ENCODE data around the gene PIR.

DNA sequence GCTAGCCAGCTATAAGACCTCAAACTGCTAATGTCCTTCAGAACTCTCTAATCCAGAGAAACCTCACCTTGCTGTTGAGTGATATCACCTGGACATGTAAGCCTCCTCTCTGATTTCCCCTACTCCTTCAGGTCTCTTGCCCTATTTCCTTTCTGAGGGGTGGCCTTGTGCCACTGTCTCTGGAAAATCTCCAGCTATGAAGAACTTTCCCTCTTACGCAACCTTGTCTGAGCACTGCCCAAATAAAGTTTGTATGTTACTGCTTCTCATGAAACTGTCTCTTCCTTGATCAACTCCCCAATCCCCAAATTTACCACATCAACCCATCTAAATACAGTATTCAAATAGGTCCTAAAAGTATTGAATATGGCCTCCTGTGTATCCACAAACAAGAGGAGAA is 55.4 kb downstream of the PIR start:
- TF ChIP-seq SMC3 (conservative IDR thresholded peaks at IDR 0.05; ENCODE audit: poor library complexity) (no peak), EZH2 (IDR thresholded peaks at IDR 0.05; ENCODE audit: borderline replicate concordance, insufficient read depth, low read length, poor library complexity, severe bottlenecking) (no peak), POLR2AphosphoS5 (IDR thresholded peaks at IDR 0.05) (no peak), EP300 (conservative IDR thresholded peaks at IDR 0.05; ENCODE audit: poor library complexity, severe bottlenecking) (no peak), TAF1 (IDR thresholded peaks at IDR 0.05; ENCODE audit: low read depth) (no peak), RAD21 (conservative IDR thresholded peaks at IDR 0.05) (no peak), MXI1 (conservative IDR thresholded peaks at IDR 0.05; ENCODE audit: poor library complexity, severe bottlenecking) (no peak)
- TF ChIP-seq, protein P1, sequence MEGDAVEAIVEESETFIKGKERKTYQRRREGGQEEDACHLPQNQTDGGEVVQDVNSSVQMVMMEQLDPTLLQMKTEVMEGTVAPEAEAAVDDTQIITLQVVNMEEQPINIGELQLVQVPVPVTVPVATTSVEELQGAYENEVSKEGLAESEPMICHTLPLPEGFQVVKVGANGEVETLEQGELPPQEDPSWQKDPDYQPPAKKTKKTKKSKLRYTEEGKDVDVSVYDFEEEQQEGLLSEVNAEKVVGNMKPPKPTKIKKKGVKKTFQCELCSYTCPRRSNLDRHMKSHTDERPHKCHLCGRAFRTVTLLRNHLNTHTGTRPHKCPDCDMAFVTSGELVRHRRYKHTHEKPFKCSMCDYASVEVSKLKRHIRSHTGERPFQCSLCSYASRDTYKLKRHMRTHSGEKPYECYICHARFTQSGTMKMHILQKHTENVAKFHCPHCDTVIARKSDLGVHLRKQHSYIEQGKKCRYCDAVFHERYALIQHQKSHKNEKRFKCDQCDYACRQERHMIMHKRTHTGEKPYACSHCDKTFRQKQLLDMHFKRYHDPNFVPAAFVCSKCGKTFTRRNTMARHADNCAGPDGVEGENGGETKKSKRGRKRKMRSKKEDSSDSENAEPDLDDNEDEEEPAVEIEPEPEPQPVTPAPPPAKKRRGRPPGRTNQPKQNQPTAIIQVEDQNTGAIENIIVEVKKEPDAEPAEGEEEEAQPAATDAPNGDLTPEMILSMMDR (IDR thresholded peaks at IDR 0.05; ENCODE audit: poor library complexity, severe bottlenecking), result no peak
- TF ChIP-seq, protein P2, sequence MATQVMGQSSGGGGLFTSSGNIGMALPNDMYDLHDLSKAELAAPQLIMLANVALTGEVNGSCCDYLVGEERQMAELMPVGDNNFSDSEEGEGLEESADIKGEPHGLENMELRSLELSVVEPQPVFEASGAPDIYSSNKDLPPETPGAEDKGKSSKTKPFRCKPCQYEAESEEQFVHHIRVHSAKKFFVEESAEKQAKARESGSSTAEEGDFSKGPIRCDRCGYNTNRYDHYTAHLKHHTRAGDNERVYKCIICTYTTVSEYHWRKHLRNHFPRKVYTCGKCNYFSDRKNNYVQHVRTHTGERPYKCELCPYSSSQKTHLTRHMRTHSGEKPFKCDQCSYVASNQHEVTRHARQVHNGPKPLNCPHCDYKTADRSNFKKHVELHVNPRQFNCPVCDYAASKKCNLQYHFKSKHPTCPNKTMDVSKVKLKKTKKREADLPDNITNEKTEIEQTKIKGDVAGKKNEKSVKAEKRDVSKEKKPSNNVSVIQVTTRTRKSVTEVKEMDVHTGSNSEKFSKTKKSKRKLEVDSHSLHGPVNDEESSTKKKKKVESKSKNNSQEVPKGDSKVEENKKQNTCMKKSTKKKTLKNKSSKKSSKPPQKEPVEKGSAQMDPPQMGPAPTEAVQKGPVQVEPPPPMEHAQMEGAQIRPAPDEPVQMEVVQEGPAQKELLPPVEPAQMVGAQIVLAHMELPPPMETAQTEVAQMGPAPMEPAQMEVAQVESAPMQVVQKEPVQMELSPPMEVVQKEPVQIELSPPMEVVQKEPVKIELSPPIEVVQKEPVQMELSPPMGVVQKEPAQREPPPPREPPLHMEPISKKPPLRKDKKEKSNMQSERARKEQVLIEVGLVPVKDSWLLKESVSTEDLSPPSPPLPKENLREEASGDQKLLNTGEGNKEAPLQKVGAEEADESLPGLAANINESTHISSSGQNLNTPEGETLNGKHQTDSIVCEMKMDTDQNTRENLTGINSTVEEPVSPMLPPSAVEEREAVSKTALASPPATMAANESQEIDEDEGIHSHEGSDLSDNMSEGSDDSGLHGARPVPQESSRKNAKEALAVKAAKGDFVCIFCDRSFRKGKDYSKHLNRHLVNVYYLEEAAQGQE (IDR thresholded peaks at IDR 0.05; ENCODE audit: borderline replicate concordance), result no peak

Data from neural cell (in vitro differentiated cells).